HepG2 (cell line): Measurements from ENCODE around the gene LRBA. TPM values are rescaled to one million over a fixed set of nuclear protein-coding genes. Genes with fewer than 3 reads are reported as not detected.
A peak's percentile ranks its signal among the peaks of the same experiment; 100 is the strongest.

Experiments used
- ARNTL ChIP-seq: sonication (generic); formaldehyde crosslinking; IDR thresholded peaks from 2 replicates; pipeline ENCODE4 v1.4.0; 2020; ENCODE audit warnings: mild to moderate bottlenecking, missing genetic modification reagents
- NCOR1 ChIP-seq: fragments of 200-600 bp; sonication (generic); IDR thresholded peaks from 2 replicates; pipeline ENCODE4 v1.7.0; 2017; ENCODE audit warnings: antibody characterized with exemption, low read length, borderline replicate concordance
- NFKBIZ ChIP-seq: IDR thresholded peaks from 2 replicates; pipeline ENCODE4 v1.6.1; 2018; ENCODE audit warnings: missing genetic modification reagents, missing compliant biosample characterization
- PRDM10 ChIP-seq: sonication (generic); formaldehyde crosslinking; IDR thresholded peaks from 2 replicates; pipeline ENCODE4 v1.4.0; 2020; ENCODE audit warnings: low read depth, missing genetic modification reagents
- SMARCE1 ChIP-seq: fragments of 450-650 bp; IDR thresholded peaks from 2 replicates; pipeline ENCODE4 v1.6.1; 2017; ENCODE audit warnings: borderline replicate concordance
- TCF7 ChIP-seq: sonication (generic); IDR thresholded peaks from 2 replicates; pipeline ENCODE4 v1.6.1; 2016; ENCODE audit warnings: antibody characterized with exemption, low read depth
- TP53 ChIP-seq: sonication (generic); formaldehyde crosslinking; conservative IDR thresholded peaks from 2 replicates; pipeline ENCODE4 v1.4.0; 2020; ENCODE audit warnings: missing genetic modification reagents
- ZNF207 ChIP-seq: fragments of 450-650 bp; IDR thresholded peaks from 2 replicates; pipeline ENCODE4 v1.6.1; 2016; ENCODE audit warnings: antibody characterized with exemption, borderline replicate concordance
- ZNF543 ChIP-seq: sonication (generic); formaldehyde crosslinking; IDR thresholded peaks from 2 replicates; pipeline ENCODE4 v1.4.0; 2020; ENCODE audit warnings: mild to moderate bottlenecking, missing genetic modification reagents
- ZSCAN22 ChIP-seq: sonication (generic); formaldehyde crosslinking; IDR thresholded peaks from 2 replicates; pipeline ENCODE4 v1.4.0; 2020; ENCODE audit warnings: mild to moderate bottlenecking, missing genetic modification reagents
- polyA plus RNA-seq, 8 experiments: library from polyadenylated mRNA; depleted of rRNA in 3 of 8; stranded (reverse) in 7 of 8; unstranded in 1 of 8; fragments of >200 nt; fragmentation: Illumina TruSeq in 4 of 8; extraction: Trizol in 4 of 8; gene quantifications; 2 replicates each; pipeline versions ENCODE4 v1.2.1 to v1.2.3, GENCODE V29; 2011 to 2016; ENCODE audit warnings: low read depth in 4 of 8, missing spikeins in 1 of 8, mixed read lengths in 1 of 8; ENCODE audit not compliant: insufficient read depth in 1 of 8
- total RNA-seq, 5 experiments: library from RNA; depleted of rRNA; stranded (reverse); fragments of >200 nt; fragmentation: Illumina TruSeq; extraction: Trizol; gene quantifications; 2 replicates each; pipeline ENCODE4 v1.2.3, GENCODE V29; 2016; ENCODE audit warnings: low read depth in 1 of 5
- TF ChIP-seq, protein P1 (sequence below): sonication (generic); formaldehyde crosslinking; conservative IDR thresholded peaks from 2 replicates; pipeline ENCODE4 v1.8.1; 2023; ENCODE audit warnings: missing genetic modification reagents
- TF ChIP-seq, protein P2 (sequence below): sonication (generic); formaldehyde crosslinking; IDR thresholded peaks from 2 replicates; pipeline ENCODE4 v1.9.0; 2021; ENCODE audit warnings: mild to moderate bottlenecking, missing genetic modification reagents
- TF ChIP-seq, protein P3 (sequence below): sonication (generic); formaldehyde crosslinking; IDR thresholded peaks from 2 replicates; pipeline ENCODE4 v1.9.0; 2021; ENCODE audit warnings: missing genetic modification reagents, borderline replicate concordance

Gene LRBA
- total and polyA plus RNA-seq, 2 of the 13 experiments (the other 11 are each of a cell fraction or from before 2014, with no cell fraction given) = 21.0 to 37.2 TPM

- TF ChIP-seq SMARCE1 = no peak
- TF ChIP-seq, protein P1, sequence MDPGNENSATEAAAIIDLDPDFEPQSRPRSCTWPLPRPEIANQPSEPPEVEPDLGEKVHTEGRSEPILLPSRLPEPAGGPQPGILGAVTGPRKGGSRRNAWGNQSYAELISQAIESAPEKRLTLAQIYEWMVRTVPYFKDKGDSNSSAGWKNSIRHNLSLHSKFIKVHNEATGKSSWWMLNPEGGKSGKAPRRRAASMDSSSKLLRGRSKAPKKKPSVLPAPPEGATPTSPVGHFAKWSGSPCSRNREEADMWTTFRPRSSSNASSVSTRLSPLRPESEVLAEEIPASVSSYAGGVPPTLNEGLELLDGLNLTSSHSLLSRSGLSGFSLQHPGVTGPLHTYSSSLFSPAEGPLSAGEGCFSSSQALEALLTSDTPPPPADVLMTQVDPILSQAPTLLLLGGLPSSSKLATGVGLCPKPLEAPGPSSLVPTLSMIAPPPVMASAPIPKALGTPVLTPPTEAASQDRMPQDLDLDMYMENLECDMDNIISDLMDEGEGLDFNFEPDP (CRISPR knock-in tag) = no peak
- TF ChIP-seq PRDM10 (CRISPR knock-in tag) = no peak
- TF ChIP-seq TCF7 = no peak
- TF ChIP-seq, protein P2, sequence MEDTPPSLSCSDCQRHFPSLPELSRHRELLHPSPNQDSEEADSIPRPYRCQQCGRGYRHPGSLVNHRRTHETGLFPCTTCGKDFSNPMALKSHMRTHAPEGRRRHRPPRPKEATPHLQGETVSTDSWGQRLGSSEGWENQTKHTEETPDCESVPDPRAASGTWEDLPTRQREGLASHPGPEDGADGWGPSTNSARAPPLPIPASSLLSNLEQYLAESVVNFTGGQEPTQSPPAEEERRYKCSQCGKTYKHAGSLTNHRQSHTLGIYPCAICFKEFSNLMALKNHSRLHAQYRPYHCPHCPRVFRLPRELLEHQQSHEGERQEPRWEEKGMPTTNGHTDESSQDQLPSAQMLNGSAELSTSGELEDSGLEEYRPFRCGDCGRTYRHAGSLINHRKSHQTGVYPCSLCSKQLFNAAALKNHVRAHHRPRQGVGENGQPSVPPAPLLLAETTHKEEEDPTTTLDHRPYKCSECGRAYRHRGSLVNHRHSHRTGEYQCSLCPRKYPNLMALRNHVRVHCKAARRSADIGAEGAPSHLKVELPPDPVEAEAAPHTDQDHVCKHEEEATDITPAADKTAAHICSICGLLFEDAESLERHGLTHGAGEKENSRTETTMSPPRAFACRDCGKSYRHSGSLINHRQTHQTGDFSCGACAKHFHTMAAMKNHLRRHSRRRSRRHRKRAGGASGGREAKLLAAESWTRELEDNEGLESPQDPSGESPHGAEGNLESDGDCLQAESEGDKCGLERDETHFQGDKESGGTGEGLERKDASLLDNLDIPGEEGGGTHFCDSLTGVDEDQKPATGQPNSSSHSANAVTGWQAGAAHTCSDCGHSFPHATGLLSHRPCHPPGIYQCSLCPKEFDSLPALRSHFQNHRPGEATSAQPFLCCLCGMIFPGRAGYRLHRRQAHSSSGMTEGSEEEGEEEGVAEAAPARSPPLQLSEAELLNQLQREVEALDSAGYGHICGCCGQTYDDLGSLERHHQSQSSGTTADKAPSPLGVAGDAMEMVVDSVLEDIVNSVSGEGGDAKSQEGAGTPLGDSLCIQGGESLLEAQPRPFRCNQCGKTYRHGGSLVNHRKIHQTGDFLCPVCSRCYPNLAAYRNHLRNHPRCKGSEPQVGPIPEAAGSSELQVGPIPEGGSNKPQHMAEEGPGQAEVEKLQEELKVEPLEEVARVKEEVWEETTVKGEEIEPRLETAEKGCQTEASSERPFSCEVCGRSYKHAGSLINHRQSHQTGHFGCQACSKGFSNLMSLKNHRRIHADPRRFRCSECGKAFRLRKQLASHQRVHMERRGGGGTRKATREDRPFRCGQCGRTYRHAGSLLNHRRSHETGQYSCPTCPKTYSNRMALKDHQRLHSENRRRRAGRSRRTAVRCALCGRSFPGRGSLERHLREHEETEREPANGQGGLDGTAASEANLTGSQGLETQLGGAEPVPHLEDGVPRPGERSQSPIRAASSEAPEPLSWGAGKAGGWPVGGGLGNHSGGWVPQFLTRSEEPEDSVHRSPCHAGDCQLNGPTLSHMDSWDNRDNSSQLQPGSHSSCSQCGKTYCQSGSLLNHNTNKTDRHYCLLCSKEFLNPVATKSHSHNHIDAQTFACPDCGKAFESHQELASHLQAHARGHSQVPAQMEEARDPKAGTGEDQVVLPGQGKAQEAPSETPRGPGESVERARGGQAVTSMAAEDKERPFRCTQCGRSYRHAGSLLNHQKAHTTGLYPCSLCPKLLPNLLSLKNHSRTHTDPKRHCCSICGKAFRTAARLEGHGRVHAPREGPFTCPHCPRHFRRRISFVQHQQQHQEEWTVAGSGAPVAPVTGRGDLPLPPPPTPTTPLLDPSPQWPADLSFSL (CRISPR knock-in tag) = 0 out of 2 replicates have a peak, but pooled peaks have one; percentile 39
- TF ChIP-seq, protein P3, sequence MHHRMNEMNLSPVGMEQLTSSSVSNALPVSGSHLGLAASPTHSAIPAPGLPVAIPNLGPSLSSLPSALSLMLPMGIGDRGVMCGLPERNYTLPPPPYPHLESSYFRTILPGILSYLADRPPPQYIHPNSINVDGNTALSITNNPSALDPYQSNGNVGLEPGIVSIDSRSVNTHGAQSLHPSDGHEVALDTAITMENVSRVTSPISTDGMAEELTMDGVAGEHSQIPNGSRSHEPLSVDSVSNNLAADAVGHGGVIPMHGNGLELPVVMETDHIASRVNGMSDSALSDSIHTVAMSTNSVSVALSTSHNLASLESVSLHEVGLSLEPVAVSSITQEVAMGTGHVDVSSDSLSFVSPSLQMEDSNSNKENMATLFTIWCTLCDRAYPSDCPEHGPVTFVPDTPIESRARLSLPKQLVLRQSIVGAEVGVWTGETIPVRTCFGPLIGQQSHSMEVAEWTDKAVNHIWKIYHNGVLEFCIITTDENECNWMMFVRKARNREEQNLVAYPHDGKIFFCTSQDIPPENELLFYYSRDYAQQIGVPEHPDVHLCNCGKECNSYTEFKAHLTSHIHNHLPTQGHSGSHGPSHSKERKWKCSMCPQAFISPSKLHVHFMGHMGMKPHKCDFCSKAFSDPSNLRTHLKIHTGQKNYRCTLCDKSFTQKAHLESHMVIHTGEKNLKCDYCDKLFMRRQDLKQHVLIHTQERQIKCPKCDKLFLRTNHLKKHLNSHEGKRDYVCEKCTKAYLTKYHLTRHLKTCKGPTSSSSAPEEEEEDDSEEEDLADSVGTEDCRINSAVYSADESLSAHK (CRISPR knock-in tag) = no peak
- TF ChIP-seq TP53 (CRISPR knock-in tag) = no peak
- no peak for TF ChIP-seq NCOR1
- TF ChIP-seq ZNF543 (CRISPR knock-in tag) = 0 out of 2 replicates have a peak, but pooled peaks have one; percentile 28
- TF ChIP-seq ARNTL (CRISPR knock-in tag) = peak; percentile 10; the same call in 1 of the 2 replicates
- TF ChIP-seq NFKBIZ = peak; percentile 58; the same call in 1 of the 2 replicates
- TF ChIP-seq ZNF207 = no peak
- no peak; the same call in 1 of the 2 replicates for TF ChIP-seq ZSCAN22 (CRISPR knock-in tag)
These were observed 619 bp upstream of the LRBA start (continued) for GRCh38 chr4:151015459-151016347.
